SIG-M5 treated with dmso at 0.1 percent for 504 hours (cell line): ENCODE results near the gene FMNL3.
"Not testable (repeated sequence)": the region's sequence is repeated elsewhere in the genome, so short reads cannot be mapped to it uniquely, and the experiment has no call there.

ENCODE experiments used
- DNase-seq: peaks from one replicate; lab custom pipeline; 2025; ENCODE audit not compliant: unreplicated experiment; lab: John Stamatoyannopoulos, UW

Gene FMNL3

GRCh38 chr12:49713952-49714351, 6.7 kb upstream of the FMNL3 start:
- not testable (repeated sequence) for DNase-seq

GRCh38 chr12:49708851-49709250, 1.6 kb upstream of the FMNL3 start:
- no peak for DNase-seq

- no peak for DNase-seq
Observed at GRCh38 chr12:49707812-49708147, 575 bp upstream of the FMNL3 start.

GRCh38 chr12:49706351-49707127, 666 bp downstream of the FMNL3 start:
- DNase-seq = no peak

- peak; percentile 32 for DNase-seq
Observed at GRCh38 chr12:49705479-49706134, 1.6 kb downstream of the FMNL3 start.

GRCh38 chr12:49703647-49704137, 3.5 kb downstream of the FMNL3 start:
- DNase-seq = no peak

- DNase-seq = no peak
Observed at GRCh38 chr12:49702676-49703215, 4.5 kb downstream of the FMNL3 start.

GRCh38 chr12:49702009-49702408, 5.2 kb downstream of the FMNL3 start:
- DNase-seq = no peak

GRCh38 chr12:49698619-49699545, 8.3 kb downstream of the FMNL3 start:
- peak; percentile 85 for DNase-seq

- DNase-seq = no peak
Observed at GRCh38 chr12:49697808-49698207, 9.4 kb downstream of the FMNL3 start.

GRCh38 chr12:49696723-49697122, 10.5 kb downstream of the FMNL3 start:
- no peak for DNase-seq

GRCh38 chr12:49693931-49694444, 13.2 kb downstream of the FMNL3 start:
- DNase-seq = no peak

GRCh38 chr12:49692851-49693250, 14.4 kb downstream of the FMNL3 start:
- no peak for DNase-seq

GRCh38 chr12:49689785-49690184, 17.4 kb downstream of the FMNL3 start:
- DNase-seq = no peak

GRCh38 chr12:49689237-49689636, 18.0 kb downstream of the FMNL3 start:
- DNase-seq = no peak

- no peak for DNase-seq
Observed at GRCh38 chr12:49687941-49688340, 19.3 kb downstream of the FMNL3 start.

GRCh38 chr12:49684310-49684854, 22.8 kb downstream of the FMNL3 start:
- no peak for DNase-seq

- DNase-seq = no peak
Observed at GRCh38 chr12:49683599-49684309, 23.5 kb downstream of the FMNL3 start.

- no peak for DNase-seq
Observed at GRCh38 chr12:49680075-49680474, 27.1 kb downstream of the FMNL3 start.

- DNase-seq = no peak
Observed at GRCh38 chr12:49678711-49679110, 28.5 kb downstream of the FMNL3 start.
